H54 (cell line): Measurements from ENCODE around the gene HSPB6.

Experiments
- DNase-seq: peaks from one replicate; pipeline ENCODE4 v3.0.0; 2011; ENCODE audit warnings: low spot score, mixed read lengths; ENCODE audit not compliant: insufficient read length
- FAIRE-seq: peaks from 3 replicates; lab custom pipeline; 2011; peaks lifted over from hg19 to GRCh38; lab: Jason Lieb, UNC
- POLR2A ChIP-seq: IDR thresholded peaks from 2 replicates; pipeline ENCODE4 v1.6.1; 2011; ENCODE audit warnings: low read depth, mild to moderate bottlenecking, low read length

HSPB6 gene

DNA sequence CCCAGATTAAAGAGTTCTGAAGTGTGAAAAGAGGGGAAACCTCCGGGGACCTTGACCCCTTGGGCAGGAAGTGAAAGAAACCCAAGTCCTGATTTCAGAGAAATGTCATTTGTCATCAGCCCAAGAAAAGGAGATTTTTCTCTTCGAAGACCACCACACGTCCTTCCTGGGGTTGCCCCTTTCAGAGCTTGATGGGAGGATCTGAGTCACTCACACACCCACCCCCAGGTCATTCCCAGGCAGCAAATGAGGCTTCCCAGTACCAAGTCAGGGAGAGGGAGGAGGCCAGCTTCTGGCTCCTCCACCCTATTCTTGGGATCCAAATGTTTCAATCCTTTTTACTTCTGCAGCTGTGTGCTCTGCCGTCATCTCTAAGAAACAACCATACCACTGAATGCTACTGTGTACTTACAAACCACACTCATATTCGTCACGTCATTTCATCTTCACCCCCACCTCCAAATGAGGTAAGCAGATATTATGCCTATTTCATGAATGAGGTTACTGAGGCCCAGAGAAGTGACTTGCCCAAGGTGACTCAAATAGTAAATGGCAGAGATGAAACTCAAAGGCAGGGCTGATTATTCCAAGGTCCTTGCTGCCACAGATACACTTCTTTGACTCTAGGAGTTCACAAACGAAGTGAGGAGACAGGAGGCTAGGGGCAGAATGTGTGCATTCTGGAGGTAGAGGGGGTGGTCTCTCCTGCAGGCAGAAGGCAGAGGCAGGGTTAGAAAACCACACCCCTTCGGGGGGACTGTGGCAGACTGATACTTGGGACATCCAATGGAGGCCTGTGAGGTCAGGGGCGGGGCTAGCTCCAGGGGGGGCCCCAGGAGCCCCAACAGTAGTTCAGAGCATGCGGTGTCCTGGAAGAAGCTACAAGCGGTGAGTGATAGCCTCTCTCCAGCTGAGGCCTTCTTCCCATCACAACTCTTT lies 44.0 kb downstream of the HSPB6 start:
- DNase-seq, result no peak
- no peak for TF ChIP-seq POLR2A

DNA sequence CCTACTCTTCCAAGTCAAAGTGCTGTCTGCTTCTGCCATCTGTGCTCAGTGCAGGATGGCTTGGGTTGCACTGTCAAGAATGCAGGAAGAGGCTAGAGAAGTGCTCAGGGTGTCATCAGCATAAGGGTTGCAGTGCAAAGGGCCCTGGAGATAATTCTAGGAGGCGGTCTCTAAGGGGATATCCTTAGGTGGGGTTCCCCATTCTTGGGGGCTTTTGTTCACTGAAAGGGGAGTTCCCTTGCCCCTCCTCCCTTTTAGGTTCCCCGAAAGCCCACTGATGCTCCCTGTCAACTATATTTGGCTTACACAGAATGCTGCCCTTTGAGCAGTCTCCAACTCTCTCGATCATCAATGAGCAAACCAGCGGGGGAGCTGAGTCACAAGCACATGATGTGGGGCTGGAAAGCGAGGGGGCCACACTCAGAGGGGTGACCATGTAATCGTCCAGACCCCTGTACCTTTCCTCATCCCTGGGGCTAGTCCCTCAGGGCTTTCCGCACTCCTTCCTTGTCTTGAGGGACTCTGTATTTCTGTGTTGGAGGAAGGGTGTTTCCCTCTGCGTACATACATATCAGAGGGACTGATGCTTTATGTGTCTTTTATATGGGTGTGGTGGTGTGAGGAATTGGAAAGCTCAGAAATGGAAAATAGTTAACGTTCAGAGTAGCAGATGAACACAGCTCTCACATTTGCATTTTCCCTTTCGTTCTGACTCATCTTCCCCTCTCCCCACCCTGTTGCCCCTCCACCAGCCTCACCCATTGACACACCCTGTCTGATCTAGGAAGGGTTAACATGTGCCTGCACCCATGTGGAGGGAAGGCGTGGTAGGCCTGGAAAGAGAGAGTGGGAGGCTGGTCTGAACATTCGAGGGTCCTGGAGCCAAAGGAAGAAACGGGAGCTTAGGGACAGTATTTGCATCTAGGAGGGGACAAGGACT lies 45.8 kb downstream of the HSPB6 start:
- FAIRE-seq (no peak), DNase-seq (no peak)
- no peak for TF ChIP-seq POLR2A

More for the DNA sequence above, 44.0 kb downstream of the HSPB6 start:
- no peak for FAIRE-seq

- DNase-seq (no peak), FAIRE-seq (no peak)
- no peak for TF ChIP-seq POLR2A
Observed at GRCh38 chr19:35708391-35708790, 48.4 kb downstream of the HSPB6 start.
